Esophagus muscularis mucosa (tissue), 4 donors: ENCODE measurements around the gene CAMK1D. TPM values are rescaled to one million over a fixed set of nuclear protein-coding genes. Genes with fewer than 3 reads are reported as not detected.

Experiments used
- DNase-seq: peaks from one replicate; pipeline ENCODE4 v3.0.0-alpha.2; 2017; ENCODE audit errors: extremely low spot score
- H3K27ac ChIP-seq, 4 donors: fragments of 200-600 bp; sonication (generic); replicated peaks in 1 of 4; 1 replicate in 3 of 4; 2 replicates in 1 of 4; pipeline ENCODE4 v1.5.1; 2016 to 2019; ENCODE audit warnings: mild to moderate bottlenecking in 1 of 4
- H3K27me3 ChIP-seq, 4 donors: fragments of 200-600 bp; sonication (generic); one replicate each; pipeline versions ENCODE4 v1.5.1 to v1.6.0; 2016 to 2019
- H3K36me3 ChIP-seq, 4 donors: fragments of 200-600 bp; sonication (generic); one replicate each; pipeline ENCODE4 v1.5.1; 2016 to 2019
- H3K4me1 ChIP-seq, 4 donors: fragments of 200-600 bp; sonication (generic); one replicate each; pipeline ENCODE4 v1.5.1; 2016 to 2019
- H3K4me3 ChIP-seq, 4 donors: fragments of 200-600 bp; sonication (generic); 1 replicate in 2 of 4; 2 replicates in 2 of 4; pipeline ENCODE4 v1.5.1; 2016 to 2019; ENCODE audit warnings: mild to moderate bottlenecking in 4 of 4, moderate library complexity in 1 of 4
- H3K9me3 ChIP-seq, 4 donors: fragments of 200-600 bp; sonication (generic); 1 replicate in 3 of 4; 2 replicates in 1 of 4; pipeline ENCODE4 v1.5.1; 2016 to 2019
- EP300 ChIP-seq: sonication (generic); formaldehyde crosslinking; IDR thresholded peaks from one replicate; pipeline ENCODE4 v1.6.1; 2017; ENCODE audit warnings: antibody characterized with exemption
- POLR2A ChIP-seq: fragments of 450-650 bp; IDR thresholded peaks from one replicate; pipeline ENCODE4 v1.6.1; 2017; ENCODE audit warnings: antibody characterized with exemption, moderate library complexity, mild to moderate bottlenecking, low read depth
- POLR2AphosphoS5 ChIP-seq, 2 donors: sonication (generic); formaldehyde crosslinking; IDR thresholded peaks; one replicate each; pipeline ENCODE4 v1.6.1; 2017; ENCODE audit warnings: antibody characterized with exemption in 2 of 2
- WGBS: methylation state at CpG from one replicate; pipeline ENCODE4 v1.1.5; 2018; 5-methylcytosine and 5-hydroxymethylcytosine counted together
- intact Hi-C: fragments of 100-400 bp; cut with DNase I; formaldehyde crosslinking; loops from one replicate; pipeline ENCODE4 v1.15.1; 2023
- total RNA-seq, 4 donors: library from RNA; depleted of rRNA; stranded (reverse); fragments of >200 nt; gene quantifications; one replicate each; pipeline versions ENCODE4 v1.1.0 to v1.2.1, GENCODE V29; 2016
- TF ChIP-seq, protein P1 (sequence below), 3 experiments: fragments of 200-600 bp in 2 of 3; fragments of 450-650 bp in 1 of 3; sonication (generic) in 2 of 3; IDR thresholded peaks; one replicate each; pipeline ENCODE4 v1.5.1; 2017 to 2019; ENCODE audit warnings: antibody characterized with exemption in 3 of 3, mild to moderate bottlenecking in 2 of 3, moderate library complexity in 1 of 3

CAMK1D gene
- total RNA-seq, 4 donors from 2014 or later = 8.4 to 15.4 (median 11.3) TPM

GRCh38 chr10:12474727-12475412 is 125.5 kb downstream of the CAMK1D start:
- Histone ChIP-seq H3K4me3 (no peak overlapping the region), H3K27me3 (no peaks in the 10 kb centered on the region), H3K36me3 (no peaks in the 10 kb centered on the region), H3K27ac (no peak overlapping the region), H3K4me1 (peaks cover 0 to 8% (median 0%) of the 10 kb centered on the region in 4 donors), H3K9me3 (no peaks in the 10 kb centered on the region)
- no peak for DNase-seq
- 92% methylated on average over 8 of the region's 8 CpGs for WGBS
- TF ChIP-seq POLR2A (no peak), POLR2AphosphoS5 (IDR thresholded peaks at IDR 0.05) (no peak), EP300 (no peak)
- TF ChIP-seq, protein P1, sequence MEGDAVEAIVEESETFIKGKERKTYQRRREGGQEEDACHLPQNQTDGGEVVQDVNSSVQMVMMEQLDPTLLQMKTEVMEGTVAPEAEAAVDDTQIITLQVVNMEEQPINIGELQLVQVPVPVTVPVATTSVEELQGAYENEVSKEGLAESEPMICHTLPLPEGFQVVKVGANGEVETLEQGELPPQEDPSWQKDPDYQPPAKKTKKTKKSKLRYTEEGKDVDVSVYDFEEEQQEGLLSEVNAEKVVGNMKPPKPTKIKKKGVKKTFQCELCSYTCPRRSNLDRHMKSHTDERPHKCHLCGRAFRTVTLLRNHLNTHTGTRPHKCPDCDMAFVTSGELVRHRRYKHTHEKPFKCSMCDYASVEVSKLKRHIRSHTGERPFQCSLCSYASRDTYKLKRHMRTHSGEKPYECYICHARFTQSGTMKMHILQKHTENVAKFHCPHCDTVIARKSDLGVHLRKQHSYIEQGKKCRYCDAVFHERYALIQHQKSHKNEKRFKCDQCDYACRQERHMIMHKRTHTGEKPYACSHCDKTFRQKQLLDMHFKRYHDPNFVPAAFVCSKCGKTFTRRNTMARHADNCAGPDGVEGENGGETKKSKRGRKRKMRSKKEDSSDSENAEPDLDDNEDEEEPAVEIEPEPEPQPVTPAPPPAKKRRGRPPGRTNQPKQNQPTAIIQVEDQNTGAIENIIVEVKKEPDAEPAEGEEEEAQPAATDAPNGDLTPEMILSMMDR (IDR thresholded peaks at IDR 0.05) = no peak
- intact Hi-C loops = no loop called here

DNA sequence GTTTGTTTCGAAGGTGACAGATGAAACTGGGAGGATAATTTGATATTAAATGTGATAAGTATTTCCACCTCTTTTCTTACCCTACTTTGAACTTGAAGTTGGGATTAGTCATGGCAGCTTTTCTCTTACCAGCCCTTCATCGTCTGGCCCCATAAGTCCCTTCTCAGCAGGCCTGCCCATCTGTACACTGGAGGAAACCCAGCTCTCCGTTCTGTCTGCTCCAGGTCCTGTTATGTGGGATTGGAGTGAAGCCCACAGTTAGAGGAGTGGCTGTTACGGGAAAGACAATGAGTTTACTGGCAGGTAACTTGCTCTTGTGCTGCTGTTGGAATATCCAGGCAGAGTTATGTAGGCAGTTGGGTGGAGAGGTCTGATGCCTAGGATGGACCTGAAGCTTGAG is 127.3 kb downstream of the CAMK1D start:
- no peak for DNase-seq
- Histone ChIP-seq H3K27me3 (no peaks in the 10 kb centered on the region), H3K4me3 (no peak overlapping the region), H3K36me3 (no peaks in the 10 kb centered on the region), H3K4me1 (peaks cover 0 to 8% (median 0%) of the 10 kb centered on the region in 4 donors), H3K27ac (no peak overlapping the region), H3K9me3 (no peaks in the 10 kb centered on the region)
- TF ChIP-seq POLR2A (no peak), POLR2AphosphoS5 (IDR thresholded peaks at IDR 0.05) (no peak), EP300 (no peak)
- TF ChIP-seq, protein P1 (IDR thresholded peaks at IDR 0.05) = no peak
- intact Hi-C loops = no loop called here
- 97% methylated on average over 4 of the region's 4 CpGs for WGBS

DNA sequence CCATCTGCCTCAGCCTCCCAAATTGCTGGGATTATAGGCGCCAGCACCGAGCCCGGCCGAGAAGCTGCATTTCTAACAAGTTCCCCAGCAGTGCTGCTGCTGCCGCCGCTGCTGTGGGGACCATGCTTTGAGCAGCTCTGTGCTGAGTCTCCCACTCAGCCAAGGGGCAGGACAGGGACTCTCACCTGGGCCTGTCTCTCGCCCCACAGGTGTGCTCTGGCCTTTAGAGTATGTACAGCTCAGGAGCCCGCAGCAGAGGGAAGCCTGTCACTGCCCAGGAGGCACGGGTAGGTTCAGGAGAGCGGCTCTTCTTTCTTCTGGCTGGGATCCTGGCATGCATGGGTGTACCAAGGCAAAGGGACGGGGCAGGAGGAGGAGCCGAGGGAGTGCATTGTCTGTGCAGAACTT is 130.1 kb downstream of the CAMK1D start:
- Histone ChIP-seq H3K4me1 (peaks cover 0 to 7% (median 3%) of the 10 kb centered on the region in 4 donors), H3K4me3 (no peak overlapping the region), H3K36me3 (no peaks in the 10 kb centered on the region), H3K27ac (no peak overlapping the region), H3K27me3 (no peaks in the 10 kb centered on the region), H3K9me3 (no peaks in the 10 kb centered on the region)
- DNase-seq = no peak
- 93% methylated on average over 6 of the region's 12 CpGs for WGBS
- no peak for TF ChIP-seq POLR2A
- TF ChIP-seq, protein P1 (IDR thresholded peaks at IDR 0.05) = no peak
- TF ChIP-seq EP300 = no peak
- no peak for TF ChIP-seq POLR2AphosphoS5 (IDR thresholded peaks at IDR 0.05)
- intact Hi-C loops = no loop called here

DNA sequence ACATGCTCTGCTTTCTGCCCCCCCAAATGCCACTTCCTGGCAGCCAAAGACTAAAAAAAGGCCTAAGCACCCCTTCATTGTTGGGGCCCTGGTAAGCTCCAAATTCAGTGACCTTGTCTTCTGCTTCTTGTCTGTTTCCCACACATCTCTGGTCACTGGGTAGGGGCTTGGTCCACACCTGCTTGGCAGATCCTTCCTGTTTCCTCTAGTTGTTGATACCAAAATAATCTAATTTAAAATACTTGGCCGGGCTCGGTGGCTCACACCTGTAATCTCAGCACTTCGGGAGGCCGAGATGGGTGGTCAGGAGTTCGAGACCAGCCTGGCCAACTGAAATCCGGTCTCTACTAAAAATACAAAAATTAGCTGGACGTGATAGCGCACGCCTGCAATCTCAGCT is 130.6 kb downstream of the CAMK1D start:
- TF ChIP-seq, protein P1 (IDR thresholded peaks at IDR 0.05) = no peak
- TF ChIP-seq POLR2A (no peak), EP300 (no peak), POLR2AphosphoS5 (IDR thresholded peaks at IDR 0.05) (no peak)
- Histone ChIP-seq H3K4me3 (no peak overlapping the region), H3K27me3 (no peaks in the 10 kb centered on the region), H3K4me1 (peaks cover 2 to 10% (median 8%) of the 10 kb centered on the region in 4 donors), H3K27ac (no peak overlapping the region), H3K9me3 (no peaks in the 10 kb centered on the region), H3K36me3 (no peaks in the 10 kb centered on the region)
- 83% methylated on average over 9 of the region's 9 CpGs for WGBS
- no peak for DNase-seq
- intact Hi-C loops = no loop called here

- Histone ChIP-seq H3K27me3 (no peaks in the 10 kb centered on the region), H3K36me3 (no peaks in the 10 kb centered on the region), H3K4me3 (no peak overlapping the region), H3K27ac (no peak overlapping the region), H3K4me1 (peaks cover 7 to 15% (median 13%) of the 10 kb centered on the region in 4 donors), H3K9me3 (no peaks in the 10 kb centered on the region)
- DNase-seq = no peak
- WGBS = 98% methylated on average over 4 of the region's 4 CpGs
- no peak for TF ChIP-seq POLR2A
- no peak for TF ChIP-seq EP300
- TF ChIP-seq POLR2AphosphoS5 (IDR thresholded peaks at IDR 0.05) = no peak
- TF ChIP-seq, protein P1 (IDR thresholded peaks at IDR 0.05) = no peak
- intact Hi-C loops = no loop called here
These were observed 131.1 kb downstream of the CAMK1D start for GRCh38 chr10:12480440-12480839.
